ENCODE measurements around the gene TBC1D2B. TPM values are rescaled to one million over a fixed set of nuclear protein-coding genes. Genes with fewer than 3 reads are reported as not detected.

TBC1D2B gene
- total RNA-seq, 4 donors from 2014 or later: 31.3 to 58.8 (median 32.7) TPM

DNA sequence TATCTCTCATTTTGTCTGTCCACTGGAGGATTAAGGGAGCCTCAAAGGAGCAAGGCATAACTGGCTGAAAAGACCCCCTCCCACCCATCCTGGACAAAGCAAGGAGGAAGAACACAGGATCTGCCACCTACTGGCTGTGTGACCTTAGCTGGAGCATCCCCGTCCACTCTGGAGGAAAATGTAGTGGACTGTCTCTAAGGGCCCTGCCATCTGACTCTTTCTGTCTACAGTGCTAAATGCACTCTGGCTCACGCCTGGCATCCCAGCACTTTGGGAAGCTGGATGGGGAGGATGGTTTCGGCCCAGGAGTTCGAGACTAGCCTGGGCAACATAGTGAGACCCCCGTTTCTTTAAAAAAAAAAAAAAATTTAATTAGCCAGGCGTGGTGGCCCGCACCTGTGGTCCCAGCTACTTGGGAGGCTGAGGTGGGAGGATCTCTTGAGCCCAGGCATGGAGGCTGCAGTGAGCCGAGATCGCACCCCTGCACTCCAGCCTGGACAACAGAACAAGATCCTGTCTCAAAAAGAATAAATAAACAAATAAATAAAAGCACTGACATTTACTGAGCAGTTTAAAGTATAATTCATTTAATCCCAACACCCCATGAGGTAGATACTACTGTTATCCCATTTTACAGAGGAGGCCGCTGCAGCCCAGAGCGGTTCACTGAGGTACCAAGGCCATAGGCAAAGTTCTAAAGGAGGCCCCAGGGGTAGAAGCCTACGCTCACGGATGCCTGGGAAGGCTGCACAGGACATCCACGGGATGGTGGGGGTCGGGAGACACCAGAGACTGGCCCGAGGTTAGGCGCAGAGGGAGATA is 1.1 kb downstream of the TBC1D2B start:
- peaks cover 29 to 65% (median 60%) of the 10 kb centered on the region in 4 donors for H3K4me1 ChIP-seq
- 45% methylated on average over 17 of the region's 17 CpGs for WGBS

DNA sequence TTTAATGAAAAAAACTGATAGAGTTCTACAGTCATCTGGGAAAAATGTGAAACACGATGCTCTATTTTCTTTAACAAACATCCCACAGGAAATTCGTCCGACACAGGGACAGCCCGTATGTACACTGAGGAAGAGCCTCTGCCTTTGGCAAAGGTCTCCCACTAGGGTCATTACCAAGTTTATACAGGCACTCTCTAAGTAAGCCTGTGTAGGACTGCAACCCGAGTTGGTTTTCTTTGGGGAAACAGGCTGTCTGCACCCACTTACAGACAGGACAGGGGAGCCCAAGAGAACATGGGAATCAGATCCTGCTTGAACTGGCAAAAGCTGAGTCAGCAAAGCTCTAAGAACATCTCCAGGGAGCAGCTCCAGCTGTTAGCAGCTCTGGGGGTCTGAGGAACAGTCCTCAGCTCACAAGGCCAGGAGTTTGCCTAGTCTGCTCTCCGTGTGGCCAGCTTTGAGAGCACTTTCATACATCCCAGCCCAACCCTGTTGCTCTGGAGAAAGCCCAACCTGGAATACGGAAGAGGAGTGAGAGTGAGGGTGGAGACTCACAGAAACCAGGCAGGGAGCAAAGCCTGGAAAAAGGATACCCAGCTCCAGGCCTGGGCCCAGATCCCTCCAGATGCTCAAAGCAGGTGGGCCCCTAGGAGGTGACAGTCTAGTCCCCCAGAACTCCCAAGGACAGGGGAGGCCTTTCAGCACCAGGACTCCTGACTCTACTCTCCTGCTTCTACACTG is 1.9 kb downstream of the TBC1D2B start:
- intact Hi-C loops (cut with DNase I): loop anchor here (5.0 kb wide), 1 partner anchor 73 kb away; no protein-coding TSS in a partner anchor
- H3K4me1 ChIP-seq: peaks cover 36 to 72% (median 66%) of the 10 kb centered on the region in 4 donors
- no peak for DNase-seq (ENCODE audit: extremely low spot score)
- H3K27ac ChIP-seq (replicated peaks in 1 of 4): peak overlapping the region; percentile 89 to 93 (median 90)
- TF ChIP-seq POLR2A (IDR thresholded peaks at IDR 0.05; ENCODE audit: low read depth) (no peak), POLR2AphosphoS5 (IDR thresholded peaks at IDR 0.05) (peak; percentile 42 to 51)
- H3K36me3 ChIP-seq: no peaks in the 10 kb centered on the region
- H3K9me3 ChIP-seq: no peaks in the 10 kb centered on the region
- WGBS: 23% methylated on average over 6 of the region's 7 CpGs
- H3K27me3 ChIP-seq: no peaks in the 10 kb centered on the region
- peak overlapping the region; percentile 89 to 94 (median 90) for H3K4me3 ChIP-seq

More for the DNA sequence above, 1.1 kb downstream of the TBC1D2B start:
- peak overlapping the region; percentile 89 to 94 (median 90) for H3K4me3 ChIP-seq
- no peaks in the 10 kb centered on the region for H3K36me3 ChIP-seq
- peak overlapping the region; percentile 89 to 93 (median 90) for H3K27ac ChIP-seq (replicated peaks in 1 of 4)
- TF ChIP-seq POLR2AphosphoS5 (IDR thresholded peaks at IDR 0.05) (no peak), POLR2A (IDR thresholded peaks at IDR 0.05; ENCODE audit: low read depth) (no peak), EP300 (IDR thresholded peaks at IDR 0.05) (no peak)
- TF ChIP-seq, protein P1, sequence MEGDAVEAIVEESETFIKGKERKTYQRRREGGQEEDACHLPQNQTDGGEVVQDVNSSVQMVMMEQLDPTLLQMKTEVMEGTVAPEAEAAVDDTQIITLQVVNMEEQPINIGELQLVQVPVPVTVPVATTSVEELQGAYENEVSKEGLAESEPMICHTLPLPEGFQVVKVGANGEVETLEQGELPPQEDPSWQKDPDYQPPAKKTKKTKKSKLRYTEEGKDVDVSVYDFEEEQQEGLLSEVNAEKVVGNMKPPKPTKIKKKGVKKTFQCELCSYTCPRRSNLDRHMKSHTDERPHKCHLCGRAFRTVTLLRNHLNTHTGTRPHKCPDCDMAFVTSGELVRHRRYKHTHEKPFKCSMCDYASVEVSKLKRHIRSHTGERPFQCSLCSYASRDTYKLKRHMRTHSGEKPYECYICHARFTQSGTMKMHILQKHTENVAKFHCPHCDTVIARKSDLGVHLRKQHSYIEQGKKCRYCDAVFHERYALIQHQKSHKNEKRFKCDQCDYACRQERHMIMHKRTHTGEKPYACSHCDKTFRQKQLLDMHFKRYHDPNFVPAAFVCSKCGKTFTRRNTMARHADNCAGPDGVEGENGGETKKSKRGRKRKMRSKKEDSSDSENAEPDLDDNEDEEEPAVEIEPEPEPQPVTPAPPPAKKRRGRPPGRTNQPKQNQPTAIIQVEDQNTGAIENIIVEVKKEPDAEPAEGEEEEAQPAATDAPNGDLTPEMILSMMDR (IDR thresholded peaks at IDR 0.05): peak in 1 of 3 experiments; percentile 5
- intact Hi-C loops (cut with DNase I): loop anchor here (5.0 kb wide), 1 partner anchor 74 kb away; no protein-coding TSS in a partner anchor
- H3K9me3 ChIP-seq: no peaks in the 10 kb centered on the region
- H3K27me3 ChIP-seq: no peaks in the 10 kb centered on the region
- no peak for DNase-seq (ENCODE audit: extremely low spot score)

DNA sequence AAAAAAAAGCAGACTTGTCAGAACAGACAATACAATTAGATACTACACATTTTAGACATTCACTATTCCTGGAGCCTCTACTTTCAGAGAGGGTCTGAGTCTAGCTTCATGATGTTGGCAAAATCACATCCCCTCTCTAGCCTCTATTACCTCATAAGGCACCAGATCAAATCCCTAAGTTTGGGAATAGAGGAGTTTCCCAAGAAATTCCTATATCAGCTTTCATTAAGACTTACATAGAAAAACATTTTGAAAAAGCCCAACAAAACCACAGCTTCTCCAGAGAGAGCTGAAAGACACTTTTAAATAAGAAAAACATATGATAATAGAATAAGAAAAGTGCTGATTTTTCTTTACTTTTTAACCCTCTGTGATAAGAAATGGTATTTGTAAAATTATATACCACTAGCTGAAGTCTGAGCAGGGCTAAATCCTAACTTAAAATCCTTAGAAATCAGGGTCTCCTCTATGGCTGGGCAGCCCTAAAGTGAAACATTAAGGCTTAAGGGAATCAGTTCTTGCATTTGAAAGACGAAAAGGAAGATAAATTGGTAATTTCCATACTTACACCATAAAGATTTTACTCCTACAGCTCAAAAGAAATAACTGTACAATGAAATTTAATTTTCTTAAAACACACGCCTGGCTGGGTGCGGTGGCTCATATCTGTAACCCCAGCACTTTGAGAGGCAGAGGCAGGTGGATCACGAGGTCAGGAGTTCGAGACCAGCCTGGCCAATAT is 4.3 kb downstream of the TBC1D2B start:
- intact Hi-C loops (cut with DNase I): no loop called here
- TF ChIP-seq, protein P1 (IDR thresholded peaks at IDR 0.05): no peak
- TF ChIP-seq POLR2AphosphoS5 (IDR thresholded peaks at IDR 0.05) (no peak), POLR2A (IDR thresholded peaks at IDR 0.05; ENCODE audit: low read depth) (no peak), EP300 (IDR thresholded peaks at IDR 0.05) (no peak)
- no peaks in the 10 kb centered on the region for H3K27me3 ChIP-seq
- H3K27ac ChIP-seq (replicated peaks in 1 of 4): peak overlapping the region; percentile 52 to 72 (median 57)
- H3K36me3 ChIP-seq: no peaks in the 10 kb centered on the region
- 89% methylated on average over 5 of the region's 5 CpGs for WGBS
- DNase-seq (ENCODE audit: extremely low spot score): no peak
- peaks cover 60 to 94% (median 88%) of the 10 kb centered on the region in 4 donors for H3K4me1 ChIP-seq
- H3K4me3 ChIP-seq: peak overlapping the region in 2 of 4 donors; percentile 9 to 25
- H3K9me3 ChIP-seq: no peaks in the 10 kb centered on the region

DNA sequence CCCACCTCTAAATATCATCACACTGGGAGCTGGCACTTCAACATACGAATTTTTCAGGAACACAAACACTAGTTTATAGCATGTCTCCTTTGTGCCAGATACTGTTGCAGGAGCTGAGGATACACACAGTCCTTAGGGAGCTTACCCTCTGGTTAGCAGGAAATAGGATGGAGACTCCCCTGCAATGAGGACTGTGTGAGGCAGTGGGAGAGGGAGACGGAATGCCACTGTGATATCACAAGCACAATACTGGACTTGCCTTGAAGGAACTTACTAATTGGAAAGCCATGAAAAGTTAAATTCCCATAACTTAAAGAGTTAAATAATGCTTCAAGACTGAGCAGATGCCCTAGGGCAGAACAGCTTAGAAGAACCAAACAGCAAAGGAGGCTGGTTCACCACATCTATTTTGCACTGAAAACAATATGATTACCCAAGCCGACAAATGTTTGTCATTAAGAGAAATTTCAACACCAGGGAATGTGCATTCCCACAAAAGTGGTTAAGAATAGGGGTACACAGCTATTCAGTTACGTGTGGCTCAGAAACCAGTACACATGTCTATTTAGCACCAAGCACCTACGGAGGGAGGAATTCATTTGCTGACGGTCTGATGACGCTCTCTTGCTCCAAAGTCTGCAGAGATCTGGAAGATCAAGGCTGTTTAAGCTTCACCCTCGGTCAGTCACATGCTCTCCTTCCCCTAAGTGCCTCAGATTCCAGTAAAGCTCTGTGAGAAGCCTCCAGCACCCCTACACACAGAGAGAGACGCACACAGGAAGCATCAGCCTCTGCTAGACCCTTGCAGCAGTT is 5.2 kb downstream of the TBC1D2B start:
- Histone ChIP-seq H3K4me3 (peak overlapping the region; percentile 0 to 25 (median 8)), H3K27ac (replicated peaks in 1 of 4) (peak overlapping the region; percentile 52 to 72 (median 57)), H3K9me3 (no peaks in the 10 kb centered on the region), H3K27me3 (no peaks in the 10 kb centered on the region), H3K36me3 (no peaks in the 10 kb centered on the region), H3K4me1 (peaks cover 70 to 97% (median 91%) of the 10 kb centered on the region in 4 donors)
- DNase-seq (ENCODE audit: extremely low spot score): no peak
- intact Hi-C loops (cut with DNase I): no loop called here
- 55% methylated on average over 9 of the region's 9 CpGs for WGBS
- TF ChIP-seq POLR2AphosphoS5 (IDR thresholded peaks at IDR 0.05) (peak; percentile 19 to 64), POLR2A (IDR thresholded peaks at IDR 0.05; ENCODE audit: low read depth) (no peak)

DNA sequence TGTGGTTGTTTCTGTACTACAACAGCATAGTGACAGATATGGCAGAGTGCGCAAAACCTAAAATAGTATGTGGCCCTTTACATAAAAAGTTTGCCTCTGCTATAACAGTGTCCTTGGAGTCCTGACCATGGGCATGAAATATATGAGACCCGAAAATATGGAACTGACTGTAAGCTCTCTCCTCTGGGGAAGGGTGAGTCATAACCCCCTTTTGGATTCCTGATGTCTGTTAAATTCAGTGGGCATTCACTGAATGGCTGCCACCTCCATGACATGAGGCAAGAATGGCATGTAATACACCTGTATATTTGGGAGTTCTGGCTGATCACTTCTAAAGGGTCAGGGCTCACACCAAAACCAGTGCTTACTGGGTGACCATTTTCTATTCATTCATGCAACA is 6.1 kb downstream of the TBC1D2B start:
- H3K4me1 ChIP-seq: peaks cover 79 to 99% (median 93%) of the 10 kb centered on the region in 4 donors
- no peaks in the 10 kb centered on the region for H3K36me3 ChIP-seq
- WGBS: 75% methylated on average over 2 of the region's 2 CpGs
- no peaks in the 10 kb centered on the region for H3K27me3 ChIP-seq
- intact Hi-C loops (cut with DNase I): no loop called here
- no peak overlapping the region for H3K4me3 ChIP-seq
- no peaks in the 10 kb centered on the region for H3K9me3 ChIP-seq
- peak overlapping the region in 3 of 4 donors; percentile 52 to 72 (median 52) for H3K27ac ChIP-seq (replicated peaks in 1 of 4)
- no peak for DNase-seq (ENCODE audit: extremely low spot score)
- TF ChIP-seq, protein P1 (IDR thresholded peaks at IDR 0.05): no peak
- TF ChIP-seq POLR2AphosphoS5 (IDR thresholded peaks at IDR 0.05) (no peak), POLR2A (IDR thresholded peaks at IDR 0.05; ENCODE audit: low read depth) (no peak), EP300 (IDR thresholded peaks at IDR 0.05) (no peak)

All from esophagus muscularis mucosa (tissue), 4 donors.